Cardiac muscle cell (in vitro differentiated cells and primary cell): ENCODE measurements around the gene KIR3DL1. TPM values are rescaled to one million over a fixed set of nuclear protein-coding genes. Genes with fewer than 3 reads are reported as not detected.

Experiments used
- DNase-seq, 2 donors: peaks; one replicate each; pipeline versions ENCODE4 v3.0.0 to v3.0.0-alpha.2; 2010 to 2017; ENCODE audit warnings: low read depth in 1 of 2, low spot score in 1 of 2
- H3K27ac ChIP-seq: fragments of 200-600 bp; sonication (generic); 2 replicates; pipeline ENCODE4 v1.5.1; 2016
- H3K27me3 ChIP-seq: fragments of 200-600 bp; sonication (generic); 2 replicates; pipeline ENCODE4 v1.6.0; 2016; ENCODE audit warnings: control low read depth
- H3K36me3 ChIP-seq: fragments of 200-600 bp; sonication (generic); 2 replicates; pipeline ENCODE4 v1.5.1; 2016; ENCODE audit warnings: control low read depth
- H3K4me1 ChIP-seq: fragments of 200-600 bp; sonication (generic); 2 replicates; pipeline ENCODE4 v1.8.1; 2017; ENCODE audit warnings: low read depth, mild to moderate bottlenecking, mixed run types
- H3K4me3 ChIP-seq: fragments of 200-600 bp; sonication (generic); 2 replicates; pipeline ENCODE4 v1.5.1; 2016; ENCODE audit warnings: mild to moderate bottlenecking
- H3K9me3 ChIP-seq: fragments of 200-600 bp; sonication (generic); 2 replicates; pipeline ENCODE4 v1.5.1; 2017; ENCODE audit warnings: low read depth, mild to moderate bottlenecking, control low read depth
- polyA plus RNA-seq: library from polyadenylated mRNA; unstranded; fragments of >200 nt; fragmentation: Nextera tagmentation; extraction: Ambion mirVana; gene quantifications from 2 replicates; pipeline ENCODE4 v1.2.1, GENCODE V29; 2016
- total RNA-seq: library from RNA; depleted of rRNA; stranded (reverse); fragments of >200 nt; gene quantifications from 2 replicates; pipeline ENCODE4 v1.2.3, GENCODE V29; 2016
- TF ChIP-seq, protein P1 (sequence below): IDR thresholded peaks from 2 replicates; pipeline ENCODE4 v1.5.1; 2012; ENCODE audit warnings: low read depth, mild to moderate bottlenecking, low read length

KIR3DL1 gene
- total and polyA plus RNA-seq, 2 experiments from 2014 or later = not detected

DNA sequence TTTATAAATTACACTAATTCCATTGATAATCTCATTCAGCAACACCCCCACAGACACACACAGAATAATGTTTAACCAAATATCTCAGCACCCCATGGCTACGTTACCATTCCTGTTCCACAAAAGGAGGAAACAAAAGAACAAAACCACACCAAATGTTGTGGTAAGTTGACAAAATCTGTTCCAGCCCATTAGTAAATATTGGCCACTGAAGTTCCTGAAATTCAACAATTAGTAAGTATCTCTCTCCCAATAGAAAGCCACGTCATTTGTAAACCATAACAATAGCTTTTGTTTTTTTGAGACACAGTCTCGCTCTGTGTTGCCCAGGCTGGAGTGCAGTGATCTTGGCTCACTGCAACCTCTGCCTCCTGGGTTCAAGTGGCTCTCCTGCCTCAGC, 55.4 kb downstream of the KIR3DL1 start:
- no peaks in the 10 kb centered on the region for H3K27me3 ChIP-seq
- no peak overlapping the region for H3K27ac ChIP-seq
- no peak for DNase-seq

DNA sequence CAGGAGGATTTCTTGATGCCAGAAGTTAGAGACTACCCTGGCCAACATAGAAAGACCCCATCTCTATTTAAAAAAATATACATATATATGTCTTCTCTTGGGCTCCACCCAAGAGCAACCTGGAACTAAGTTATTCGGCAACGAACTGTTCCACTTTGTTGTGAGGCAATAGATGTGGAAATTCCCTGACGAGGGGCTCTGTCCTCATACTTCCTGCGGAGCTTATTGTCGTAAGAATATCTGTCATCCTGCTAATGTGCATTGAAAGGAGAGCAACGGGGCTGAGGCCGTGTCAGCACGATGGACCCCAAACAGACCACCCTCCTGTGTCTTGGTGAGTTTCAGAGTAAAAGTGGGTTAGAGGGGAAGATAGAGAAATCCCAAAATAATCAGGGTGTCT, 57.7 kb downstream of the KIR3DL1 start, which contains the start of gene FCAR:
TSS of gene FCAR (plus strand) at position 246 of the 400 bp plus-strand sequence. CDS start at position 301, 55 bp downstream.
- Histone ChIP-seq H3K9me3 (no peaks in the 10 kb centered on the region), H3K27me3 (no peaks in the 10 kb centered on the region), H3K36me3 (no peaks in the 10 kb centered on the region), H3K4me3 (no peak within 1 kb of the TSS), H3K27ac (no peak within 1 kb of the TSS), H3K4me1 (no peaks in the 10 kb centered on the region)
- DNase-seq = no peak
- TF ChIP-seq, protein P1, sequence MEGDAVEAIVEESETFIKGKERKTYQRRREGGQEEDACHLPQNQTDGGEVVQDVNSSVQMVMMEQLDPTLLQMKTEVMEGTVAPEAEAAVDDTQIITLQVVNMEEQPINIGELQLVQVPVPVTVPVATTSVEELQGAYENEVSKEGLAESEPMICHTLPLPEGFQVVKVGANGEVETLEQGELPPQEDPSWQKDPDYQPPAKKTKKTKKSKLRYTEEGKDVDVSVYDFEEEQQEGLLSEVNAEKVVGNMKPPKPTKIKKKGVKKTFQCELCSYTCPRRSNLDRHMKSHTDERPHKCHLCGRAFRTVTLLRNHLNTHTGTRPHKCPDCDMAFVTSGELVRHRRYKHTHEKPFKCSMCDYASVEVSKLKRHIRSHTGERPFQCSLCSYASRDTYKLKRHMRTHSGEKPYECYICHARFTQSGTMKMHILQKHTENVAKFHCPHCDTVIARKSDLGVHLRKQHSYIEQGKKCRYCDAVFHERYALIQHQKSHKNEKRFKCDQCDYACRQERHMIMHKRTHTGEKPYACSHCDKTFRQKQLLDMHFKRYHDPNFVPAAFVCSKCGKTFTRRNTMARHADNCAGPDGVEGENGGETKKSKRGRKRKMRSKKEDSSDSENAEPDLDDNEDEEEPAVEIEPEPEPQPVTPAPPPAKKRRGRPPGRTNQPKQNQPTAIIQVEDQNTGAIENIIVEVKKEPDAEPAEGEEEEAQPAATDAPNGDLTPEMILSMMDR = no peak

More for the DNA sequence above, 55.4 kb downstream of the KIR3DL1 start:
- Histone ChIP-seq H3K4me1 (no peaks in the 10 kb centered on the region), H3K4me3 (no peak overlapping the region), H3K36me3 (no peaks in the 10 kb centered on the region), H3K9me3 (peaks cover 4% of the 10 kb centered on the region)
- TF ChIP-seq, protein P1 = no peak

DNA sequence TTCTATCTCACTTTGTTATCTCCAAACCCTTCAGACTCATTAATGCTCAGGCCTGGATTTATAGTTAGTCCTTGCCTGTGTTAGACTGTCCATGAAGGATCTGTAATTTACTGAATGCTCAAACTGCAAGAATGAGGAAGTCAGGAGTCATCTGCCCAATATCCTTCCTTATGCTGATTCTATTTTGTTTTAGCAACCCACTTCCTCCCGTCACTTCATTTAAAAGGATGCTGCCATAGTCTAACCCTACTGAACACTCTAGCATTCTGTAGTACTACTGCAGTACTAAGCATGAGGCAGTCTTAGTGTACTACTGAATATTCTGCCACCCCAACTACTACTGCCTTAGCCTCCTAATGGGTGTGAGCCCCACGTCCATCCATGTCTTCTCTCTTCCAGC, 59.2 kb downstream of the KIR3DL1 start:
- TF ChIP-seq, protein P1 = no peak
- no peaks in the 10 kb centered on the region for H3K36me3 ChIP-seq
- H3K4me1 ChIP-seq = no peaks in the 10 kb centered on the region
- no peak for DNase-seq
- H3K27ac ChIP-seq = no peak overlapping the region
- H3K27me3 ChIP-seq = no peaks in the 10 kb centered on the region
- H3K9me3 ChIP-seq = no peaks in the 10 kb centered on the region
- no peak overlapping the region for H3K4me3 ChIP-seq

DNA sequence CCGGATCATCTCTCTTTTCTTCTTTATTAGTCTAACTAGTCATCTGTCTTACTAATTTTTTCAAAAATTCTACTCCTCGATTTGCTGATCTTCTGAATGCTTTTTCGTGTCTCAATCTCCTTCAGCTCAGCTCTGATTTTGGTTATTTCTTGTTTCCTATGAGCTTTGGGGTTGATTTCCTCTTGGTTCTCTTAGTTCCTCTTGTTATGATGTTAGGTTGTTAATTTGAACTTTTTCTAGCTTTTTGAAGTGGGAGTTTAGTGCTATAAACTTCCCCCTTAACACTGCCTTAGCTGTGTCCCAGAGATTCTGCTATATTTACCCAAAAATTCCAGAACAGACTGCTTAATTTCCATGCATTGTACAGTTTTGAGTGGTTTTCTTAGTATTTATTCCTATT, 61.2 kb downstream of the KIR3DL1 start:
- TF ChIP-seq, protein P1 = no peak
- Histone ChIP-seq H3K4me1 (no peaks in the 10 kb centered on the region), H3K4me3 (no peak overlapping the region), H3K27me3 (no peaks in the 10 kb centered on the region), H3K36me3 (no peaks in the 10 kb centered on the region), H3K27ac (no peak overlapping the region), H3K9me3 (no peaks in the 10 kb centered on the region)
- DNase-seq = no peak

Other genes starting within 250 kb of the KIR3DL1 start
- gene LILRA2, start 242.7 kb upstream of the KIR3DL1 start, total RNA-seq = not detected in 2 replicates
- not detected in 2 replicates for gene LILRA2, start 242.7 kb upstream of the KIR3DL1 start, polyA plus RNA-seq
- not detected in 2 replicates for gene LILRA1, start 222.8 kb upstream of the KIR3DL1 start, total RNA-seq
- gene LILRA1, start 222.8 kb upstream of the KIR3DL1 start, polyA plus RNA-seq = not detected in 2 replicates
- not detected in 2 replicates for gene LILRB1, start 186.0 kb upstream of the KIR3DL1 start, total RNA-seq
- not detected in 2 replicates for gene LILRB1, start 186.0 kb upstream of the KIR3DL1 start, polyA plus RNA-seq
- gene LILRB4, start 153.5 kb upstream of the KIR3DL1 start, total RNA-seq = not detected in 2 replicates
- gene LILRB4, start 153.5 kb upstream of the KIR3DL1 start, polyA plus RNA-seq = not detected in 2 replicates
- gene KIR3DL3, start 92.0 kb upstream of the KIR3DL1 start, total RNA-seq = not detected in 2 replicates
- gene KIR3DL3, start 92.0 kb upstream of the KIR3DL1 start, polyA plus RNA-seq = not detected in 2 replicates
- gene KIR2DL3, start 78.0 kb upstream of the KIR3DL1 start, total RNA-seq = not detected in 2 replicates
- gene KIR2DL3, start 78.0 kb upstream of the KIR3DL1 start, polyA plus RNA-seq = not detected in 2 replicates
- gene KIR2DL1, start 46.7 kb upstream of the KIR3DL1 start, total RNA-seq = not detected in 2 replicates
- not detected in 2 replicates for gene KIR2DL1, start 46.7 kb upstream of the KIR3DL1 start, polyA plus RNA-seq
- not detected in 2 replicates for gene KIR2DL4, start 12.9 kb upstream of the KIR3DL1 start, total RNA-seq
- gene KIR2DL4, start 12.9 kb upstream of the KIR3DL1 start, polyA plus RNA-seq = not detected in 2 replicates
- not detected in 2 replicates for gene KIR2DS4, start 16.2 kb downstream of the KIR3DL1 start, total RNA-seq
- not detected in 2 replicates for gene KIR2DS4, start 16.2 kb downstream of the KIR3DL1 start, polyA plus RNA-seq
- gene KIR3DL2, start 34.0 kb downstream of the KIR3DL1 start, total RNA-seq = not detected in 2 replicates
- gene KIR3DL2, start 34.0 kb downstream of the KIR3DL1 start, polyA plus RNA-seq = not detected in 2 replicates
- not detected in 2 replicates for gene FCAR, start 57.8 kb downstream of the KIR3DL1 start, total RNA-seq
- gene FCAR, start 57.8 kb downstream of the KIR3DL1 start, polyA plus RNA-seq = not detected in 2 replicates
- gene NCR1, start 89.7 kb downstream of the KIR3DL1 start, total RNA-seq = not detected in 2 replicates
- not detected in 2 replicates for gene NCR1, start 89.7 kb downstream of the KIR3DL1 start, polyA plus RNA-seq
- 1.4 and 1.8 TPM in 2 replicates for gene NLRP7, start 131.1 kb downstream of the KIR3DL1 start, total RNA-seq
- gene NLRP7, start 131.1 kb downstream of the KIR3DL1 start, polyA plus RNA-seq = 0.49 and 0.73 TPM in 2 replicates
- 22.0 and 28.3 TPM in 2 replicates for gene NLRP2, start 149.9 kb downstream of the KIR3DL1 start, total RNA-seq
- gene NLRP2, start 149.9 kb downstream of the KIR3DL1 start, polyA plus RNA-seq = 16.8 and 22.9 TPM in 2 replicates
- 0.42 and 1.7 TPM in 2 replicates for gene GP6, start 221.8 kb downstream of the KIR3DL1 start, total RNA-seq
- 0.24 TPM in 1 of 2 replicates, not detected in the other for gene GP6, start 221.8 kb downstream of the KIR3DL1 start, polyA plus RNA-seq
- gene RDH13, start 246.7 kb downstream of the KIR3DL1 start, total RNA-seq = 31.9 and 41.0 TPM in 2 replicates
- gene RDH13, start 246.7 kb downstream of the KIR3DL1 start, polyA plus RNA-seq = 23.7 and 27.4 TPM in 2 replicates